Progenitor cell of endocrine pancreas (in vitro differentiated cells): ENCODE data around the gene TRPM3. TPM values are rescaled to one million over a fixed set of nuclear protein-coding genes. Genes with fewer than 3 reads are reported as not detected.

ENCODE experiments used
- DNase-seq: peaks from one replicate; pipeline ENCODE4 v3.0.0; 2021; ENCODE audit warnings: low spot score; ENCODE audit not compliant: unreplicated experiment
- H3K27ac Mint-ChIP-seq: 2 replicates; pipeline ENCODE4 v1.8.0; 2021; ENCODE audit warnings: mild to moderate bottlenecking, moderate library complexity, mixed read lengths
- H3K27me3 Mint-ChIP-seq: 2 replicates; pipeline ENCODE4 v1.8.0; 2021; ENCODE audit warnings: mixed read lengths
- H3K36me3 Mint-ChIP-seq: 2 replicates; pipeline ENCODE4 v1.8.0; 2022; ENCODE audit warnings: mixed read lengths; ENCODE audit not compliant: insufficient read depth
- H3K4me1 Mint-ChIP-seq: 2 replicates; pipeline ENCODE4 v1.8.0; 2021; ENCODE audit warnings: low read depth, mixed read lengths
- H3K4me3 Mint-ChIP-seq: 2 replicates; pipeline ENCODE4 v1.8.0; 2021; ENCODE audit warnings: low read depth, mild to moderate bottlenecking, moderate library complexity, mixed read lengths
- H3K9me3 Mint-ChIP-seq: 2 replicates; pipeline ENCODE4 v1.8.0; 2021; ENCODE audit warnings: low read depth, mixed read lengths
- CTCF ChIP-seq: fragments of 200-600 bp; sonication (generic); IDR thresholded peaks from one replicate; pipeline ENCODE4 v1.5.0; 2021; ENCODE audit warnings: antibody characterized with exemption, mild to moderate bottlenecking; ENCODE audit not compliant: unreplicated experiment
- total RNA-seq: library from RNA; stranded (reverse); gene quantifications from 2 replicates; pipeline ENCODE4 v1.2.1, GENCODE V29; 2021

The TRPM3 gene
- total RNA-seq, 1 donor from 2014 or later, result 1.6 TPM

DNA sequence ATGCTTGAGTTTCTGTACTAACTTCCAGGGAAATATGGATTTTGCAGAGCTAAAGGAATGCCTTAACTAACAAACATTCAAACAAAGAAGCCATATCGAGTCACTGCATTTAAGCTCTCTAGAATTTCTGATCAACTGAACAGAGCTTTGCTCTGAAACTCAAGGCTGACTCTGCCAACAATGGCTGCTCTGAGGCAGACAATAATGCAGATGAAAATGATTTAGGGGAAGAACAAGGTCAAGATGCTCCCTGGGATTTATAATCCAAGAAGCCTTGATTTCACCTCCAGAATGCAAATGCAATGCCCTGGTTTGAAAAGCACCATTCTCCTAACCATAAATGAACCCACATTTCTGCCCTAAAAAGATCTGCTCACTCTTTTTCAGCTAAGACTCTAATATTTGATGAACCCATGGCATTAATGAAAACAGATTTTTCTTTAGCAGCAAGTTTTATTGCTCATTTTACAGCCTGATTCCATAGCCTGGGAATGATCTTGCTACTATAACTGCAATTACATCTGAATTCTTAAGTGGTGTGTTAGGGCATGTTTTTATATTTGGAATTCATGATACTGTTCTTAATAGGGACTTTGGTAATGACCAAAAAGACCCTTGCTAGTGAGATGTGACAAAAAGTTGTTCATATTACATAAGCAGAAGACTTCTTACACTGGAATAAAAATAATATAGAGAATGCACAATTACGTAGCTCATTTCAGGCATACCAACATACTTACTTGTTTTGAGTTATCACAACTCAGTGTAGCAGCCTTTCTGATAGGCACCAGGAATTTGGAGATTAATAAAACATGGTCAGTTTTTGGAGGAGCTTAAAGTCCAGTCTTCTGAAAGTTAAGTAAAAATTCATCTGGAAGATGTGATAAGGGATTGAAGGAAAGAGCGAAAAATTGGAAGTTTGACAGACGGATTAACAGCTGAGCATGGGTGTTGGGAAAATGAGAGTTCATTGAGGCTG, 169.4 kb downstream of the TRPM3 start:
- H3K27me3 Mint-ChIP-seq, result no peaks in the 10 kb centered on the region
- no peaks in the 10 kb centered on the region for H3K9me3 Mint-ChIP-seq
- DNase-seq, result no peak
- no peak overlapping the region for H3K27ac Mint-ChIP-seq
- H3K36me3 Mint-ChIP-seq, result no peaks in the 10 kb centered on the region
- TF ChIP-seq CTCF, result no peak
- H3K4me3 Mint-ChIP-seq, result no peak overlapping the region
- peaks cover 3% of the 10 kb centered on the region for H3K4me1 Mint-ChIP-seq

GRCh38 chr9:70950270-70950669, 171.2 kb downstream of the TRPM3 start:
- no peaks in the 10 kb centered on the region for H3K36me3 Mint-ChIP-seq
- no peak for DNase-seq
- peaks cover 3% of the 10 kb centered on the region for H3K4me1 Mint-ChIP-seq
- H3K4me3 Mint-ChIP-seq, result no peak overlapping the region
- H3K27ac Mint-ChIP-seq, result no peak overlapping the region
- TF ChIP-seq CTCF, result no peak
- H3K9me3 Mint-ChIP-seq, result no peaks in the 10 kb centered on the region
- H3K27me3 Mint-ChIP-seq, result no peaks in the 10 kb centered on the region

GRCh38 chr9:70949239-70949638, 172.2 kb downstream of the TRPM3 start:
- Mint-ChIP-seq H3K4me3 (no peak overlapping the region), H3K36me3 (no peaks in the 10 kb centered on the region), H3K27me3 (no peaks in the 10 kb centered on the region), H3K4me1 (no peaks in the 10 kb centered on the region), H3K27ac (no peak overlapping the region), H3K9me3 (no peaks in the 10 kb centered on the region)
- no peak for TF ChIP-seq CTCF
- DNase-seq, result no peak

GRCh38 chr9:70948744-70949143, 172.7 kb downstream of the TRPM3 start:
- TF ChIP-seq CTCF, result no peak
- Mint-ChIP-seq H3K27me3 (no peaks in the 10 kb centered on the region), H3K4me1 (no peaks in the 10 kb centered on the region), H3K9me3 (no peaks in the 10 kb centered on the region), H3K36me3 (no peaks in the 10 kb centered on the region), H3K27ac (no peak overlapping the region), H3K4me3 (no peak overlapping the region)
- no peak for DNase-seq

DNA sequence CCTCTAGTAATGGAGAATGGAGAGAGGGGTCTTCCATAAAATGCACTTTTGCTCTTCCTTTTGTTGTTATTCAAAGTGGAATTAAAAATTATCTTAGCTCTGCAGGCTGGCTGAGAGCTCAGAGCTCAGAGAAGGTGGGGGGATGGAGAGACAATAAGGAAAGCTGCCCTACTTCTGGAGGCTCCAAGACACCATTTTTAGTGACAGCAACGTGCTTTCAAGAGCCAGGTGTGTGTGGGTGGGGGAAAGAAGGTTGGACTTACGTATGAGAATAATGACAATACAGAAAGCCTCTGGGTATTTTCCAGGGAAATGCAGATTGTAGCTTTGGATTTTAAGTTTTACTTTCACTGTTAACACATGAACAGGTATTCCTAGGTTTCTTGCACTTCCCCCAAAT, 173.9 kb downstream of the TRPM3 start:
- Mint-ChIP-seq H3K27me3 (no peaks in the 10 kb centered on the region), H3K4me3 (no peak overlapping the region), H3K4me1 (no peaks in the 10 kb centered on the region), H3K27ac (no peak overlapping the region), H3K9me3 (no peaks in the 10 kb centered on the region), H3K36me3 (no peaks in the 10 kb centered on the region)
- no peak for TF ChIP-seq CTCF
- DNase-seq, result no peak
